ENCODE results near the gene TMEM63A. TPM values are rescaled to one million over a fixed set of nuclear protein-coding genes. Genes with fewer than 3 reads are reported as not detected.

Gene TMEM63A
- total RNA-seq, 1 experiment from 2014 or later, result 31.4 TPM

DNA sequence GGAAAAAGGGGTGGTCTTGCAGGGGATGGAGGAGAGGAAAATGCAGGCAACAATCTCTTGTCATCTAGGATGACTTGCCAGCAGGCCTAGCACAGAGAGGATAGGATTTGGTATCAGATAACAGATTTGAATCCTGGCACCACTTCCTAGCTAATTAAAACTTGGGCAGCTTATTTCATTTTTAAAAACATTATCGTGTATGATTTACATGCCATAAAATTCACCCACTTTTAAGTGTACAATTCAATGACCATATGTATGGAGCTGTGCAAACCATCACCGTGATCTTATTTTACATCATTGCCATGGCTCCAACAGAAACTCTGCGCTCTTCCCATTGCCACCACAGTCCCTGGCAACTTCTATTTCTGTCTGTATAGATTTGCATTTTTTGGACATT, 34.9 kb upstream of the TMEM63A start:
- Histone ChIP-seq H3K4me3 (ENCODE audit: low read depth in 2 of 2, low read length in 2 of 2) (no peak overlapping the region), H3K27ac (ENCODE audit: low read length) (no peak overlapping the region), H3K36me3 (ENCODE audit: control insufficient read depth, insufficient read depth, low read length) (0 out of 2 replicates have a peak, but pooled peaks cover 4% of the 10 kb centered on the region), H3K27me3 (ENCODE audit: control insufficient read depth, insufficient read depth, low read length) (no peaks in the 10 kb centered on the region), H3K9me3 (ENCODE audit: control insufficient read depth, insufficient read depth, low read depth, low read length) (no peaks in the 10 kb centered on the region), H3K4me1 (ENCODE audit: control insufficient read depth, insufficient read depth, low read length) (peaks cover under 1% of the 10 kb centered on the region; the same call in 1 of the 2 replicates)
- no TSS peak for BruUV-seq (replicated peaks)
- in situ Hi-C loops (cut with HindIII; ENCODE audit: low pct_unique_long_range_greater_than_20kb, low sequenced_read_pairs) (no loop called here), intact Hi-C loops (cut with micrococcal nuclease; ENCODE audit: unreplicated experiment) (loop anchor here (10.0 kb wide), 1 partner anchor 58 kb away; no protein-coding TSS in a partner anchor)
- TF ChIP-seq REST (IDR thresholded peaks at IDR 0.05; ENCODE audit: insufficient read depth in 1 of 2, low read depth in 2 of 2, low read length in 1 of 2), result no peak
- no peak for TF ChIP-seq CTCF (IDR thresholded peaks at IDR 0.05)
- no peak for TF ChIP-seq POLR2AphosphoS5 (IDR thresholded peaks at IDR 0.05; ENCODE audit: low read depth, low read length)
- no peak for TF ChIP-seq TCF7L2 (IDR thresholded peaks at IDR 0.05; ENCODE audit: low read depth, low read length)
- TF ChIP-seq SIN3A (IDR thresholded peaks at IDR 0.05; ENCODE audit: borderline replicate concordance, insufficient read depth, low read depth, low read length), result no peak
- DNase-seq (ENCODE audit: low read depth, low spot score) (no peak), ATAC-seq (no peak)
- ChIA-PET POLR2A (no interaction called here), CTCF (no interaction called here)

GRCh38 chr1:225915538-225915991, 33.4 kb upstream of the TMEM63A start:
- TF ChIP-seq SIN3A (IDR thresholded peaks at IDR 0.05; ENCODE audit: borderline replicate concordance, insufficient read depth, low read depth, low read length), result no peak
- TF ChIP-seq POLR2AphosphoS5 (IDR thresholded peaks at IDR 0.05; ENCODE audit: low read depth, low read length), result no peak
- no peak for TF ChIP-seq TCF7L2 (IDR thresholded peaks at IDR 0.05; ENCODE audit: low read depth, low read length)
- no peak for TF ChIP-seq REST (IDR thresholded peaks at IDR 0.05; ENCODE audit: insufficient read depth in 1 of 2, low read depth in 2 of 2, low read length in 1 of 2)
- no peak for TF ChIP-seq CTCF (IDR thresholded peaks at IDR 0.05)
- no peak overlapping the region for H3K4me3 ChIP-seq (ENCODE audit: low read depth in 2 of 2, low read length in 2 of 2)
- H3K27ac ChIP-seq (ENCODE audit: low read length), result no peak overlapping the region
- ChIA-PET POLR2A (no interaction called here), CTCF (no interaction called here)
- no TSS peak for BruUV-seq (replicated peaks)
- DNase-seq (ENCODE audit: low read depth, low spot score) (no peak), ATAC-seq (no peak)
- no peaks in the 10 kb centered on the region for H3K36me3 ChIP-seq (ENCODE audit: control insufficient read depth, insufficient read depth, low read length)
- no peaks in the 10 kb centered on the region for H3K4me1 ChIP-seq (ENCODE audit: control insufficient read depth, insufficient read depth, low read length)
- H3K27me3 ChIP-seq (ENCODE audit: control insufficient read depth, insufficient read depth, low read length), result no peaks in the 10 kb centered on the region
- intact Hi-C loops (cut with micrococcal nuclease; ENCODE audit: unreplicated experiment), result loop anchor here (10.0 kb wide), 1 partner anchor 59 kb away; no protein-coding TSS in a partner anchor
- in situ Hi-C loops (cut with HindIII; ENCODE audit: low pct_unique_long_range_greater_than_20kb, low sequenced_read_pairs), result no loop called here
- H3K9me3 ChIP-seq (ENCODE audit: control insufficient read depth, insufficient read depth, low read depth, low read length), result no peaks in the 10 kb centered on the region

Data from Panc1 (cell line).